SK-N-MC (cell line): ENCODE results near the gene TRIM44.

ENCODE experiments used
- DNase-seq: peaks from one replicate; pipeline ENCODE4 v3.0.0-alpha.2; 2011; ENCODE audit warnings: low read depth, low spot score
- H3K27ac ChIP-seq: fragments of 200-600 bp; sonication (generic); 2 replicates; pipeline ENCODE4 v1.5.1; 2016; ENCODE audit warnings: mixed run types
- H3K36me3 ChIP-seq: fragments of 200-600 bp; sonication (generic); 2 replicates; pipeline ENCODE4 v1.6.1; 2017; ENCODE audit warnings: antibody characterized with exemption, low read length, mixed read lengths; ENCODE audit not compliant: insufficient read depth
- H3K4me3 ChIP-seq: fragments of 200-600 bp; sonication (generic); 2 replicates; pipeline ENCODE4 v1.5.1; 2016
- H3K9ac ChIP-seq: fragments of 200-600 bp; sonication (generic); 2 replicates; pipeline ENCODE4 v1.8.0; 2017; ENCODE audit warnings: mixed run types, mixed read lengths; ENCODE audit not compliant: insufficient read length
- H3K9me3 ChIP-seq: fragments of 200-600 bp; sonication (generic); 2 replicates; pipeline ENCODE4 v1.6.1; 2017; ENCODE audit warnings: low read depth, mild to moderate bottlenecking, antibody characterized with exemption, low read length, moderate library complexity, mixed read lengths
- EZH2 ChIP-seq: fragments of 200-600 bp; sonication (generic); IDR thresholded peaks from one replicate; pipeline ENCODE4 v1.6.1; 2017; ENCODE audit warnings: antibody characterized with exemption
- FOXP2 ChIP-seq: optimal IDR thresholded peaks from 2 replicates; pipeline ENCODE3; 2011; ENCODE audit warnings: mild to moderate bottlenecking, moderate library complexity; ENCODE audit not compliant: insufficient read depth; ENCODE audit errors: extremely low read length, control extremely low read depth
- POLR2AphosphoS5 ChIP-seq: IDR thresholded peaks from 2 replicates; pipeline ENCODE4 v1.6.1; 2012; ENCODE audit warnings: mild to moderate bottlenecking, low read depth, low read length, borderline replicate concordance

Gene TRIM44

DNA sequence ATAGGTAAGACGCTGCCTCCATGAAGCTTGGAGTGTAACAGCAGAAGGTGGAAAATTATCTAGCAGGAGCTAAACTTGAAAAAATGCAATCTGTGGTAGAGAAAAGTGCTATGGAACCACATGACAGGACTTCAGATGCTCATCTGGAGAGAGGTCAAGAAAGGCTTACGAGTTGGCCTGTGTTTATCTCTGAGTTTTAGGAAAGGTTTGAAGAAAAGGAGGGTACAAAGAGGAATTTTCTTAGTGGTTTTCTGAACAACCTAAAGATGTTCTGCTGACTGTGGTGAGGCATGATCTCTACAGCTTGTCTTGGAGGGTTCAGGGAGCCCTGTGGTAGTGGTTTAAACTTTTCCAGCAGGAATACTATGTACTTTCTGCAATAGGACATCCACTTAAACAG lies 36.1 kb upstream of the TRIM44 start:
- TF ChIP-seq EZH2: no peak
- TF ChIP-seq POLR2AphosphoS5: no peak
- no peak for TF ChIP-seq FOXP2
- H3K9ac ChIP-seq: no peak overlapping the region
- no peaks in the 10 kb centered on the region for H3K36me3 ChIP-seq
- H3K27ac ChIP-seq: no peak overlapping the region
- no peak overlapping the region for H3K4me3 ChIP-seq
- no peaks in the 10 kb centered on the region for H3K9me3 ChIP-seq
- DNase-seq: no peak

DNA sequence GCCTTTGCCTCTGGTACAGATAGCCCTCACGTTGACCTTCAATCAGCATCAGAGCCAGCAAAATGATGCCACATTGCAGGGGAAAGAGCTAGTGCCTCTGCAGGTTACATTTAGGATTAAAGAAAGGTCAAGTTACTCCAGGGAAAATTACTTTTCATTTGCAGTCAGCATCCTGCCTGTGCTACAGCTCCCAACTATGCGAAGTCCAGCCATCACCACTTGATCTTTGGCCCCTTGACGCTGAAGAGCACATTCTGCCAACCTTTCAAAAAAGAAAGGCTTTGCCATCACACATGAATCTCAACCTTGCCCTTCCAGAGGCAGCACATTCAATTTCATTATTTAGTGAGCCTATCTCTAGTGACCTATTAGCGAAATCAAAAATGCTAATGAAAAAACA lies 33.1 kb upstream of the TRIM44 start:
- no peak for TF ChIP-seq EZH2
- no peak for TF ChIP-seq POLR2AphosphoS5
- TF ChIP-seq FOXP2: no peak
- H3K9ac ChIP-seq: no peak overlapping the region
- DNase-seq: no peak

DNA sequence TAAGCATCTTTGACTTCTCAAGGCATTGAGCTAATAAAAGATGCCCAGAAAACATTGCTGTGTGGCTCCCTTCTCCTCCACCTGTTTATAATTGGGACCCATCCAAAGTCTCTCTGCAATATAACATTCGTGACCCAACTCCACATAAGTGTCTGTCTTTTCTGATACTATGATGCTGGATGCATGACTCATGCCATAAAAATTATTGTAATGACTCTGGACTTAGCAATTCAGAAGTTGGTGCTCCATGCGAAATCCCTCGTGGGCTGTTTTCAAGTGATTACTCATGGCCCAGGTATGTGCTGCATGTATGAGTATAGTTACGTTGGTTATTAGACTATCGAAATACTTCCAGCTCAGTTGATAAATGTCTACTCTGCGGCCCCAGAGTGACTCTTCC lies 32.7 kb upstream of the TRIM44 start:
- Histone ChIP-seq H3K27ac (no peak overlapping the region), H3K36me3 (no peaks in the 10 kb centered on the region), H3K4me3 (no peak overlapping the region), H3K9ac (no peak overlapping the region), H3K9me3 (no peaks in the 10 kb centered on the region)
- DNase-seq: no peak
- no peak for TF ChIP-seq FOXP2
- TF ChIP-seq POLR2AphosphoS5: no peak
- no peak for TF ChIP-seq EZH2

More for the DNA sequence above, 33.1 kb upstream of the TRIM44 start:
- Histone ChIP-seq H3K4me3 (no peak overlapping the region), H3K9me3 (no peaks in the 10 kb centered on the region), H3K36me3 (no peaks in the 10 kb centered on the region), H3K27ac (no peak overlapping the region)

- no peak overlapping the region for H3K27ac ChIP-seq
- no peaks in the 10 kb centered on the region for H3K36me3 ChIP-seq
- no peak for DNase-seq
- H3K9me3 ChIP-seq: no peaks in the 10 kb centered on the region
- TF ChIP-seq EZH2 (no peak), FOXP2 (no peak), POLR2AphosphoS5 (no peak)
- H3K9ac ChIP-seq: no peak overlapping the region
- H3K4me3 ChIP-seq: no peak overlapping the region
Observed at GRCh38 chr11:35631891-35632290, 30.7 kb upstream of the TRIM44 start.

- no peak for DNase-seq
- no peak overlapping the region for H3K4me3 ChIP-seq
- no peak overlapping the region for H3K9ac ChIP-seq
- no peaks in the 10 kb centered on the region for H3K9me3 ChIP-seq
- no peaks in the 10 kb centered on the region for H3K36me3 ChIP-seq
- no peak for TF ChIP-seq FOXP2
- no peak for TF ChIP-seq POLR2AphosphoS5
- no peak for TF ChIP-seq EZH2
- no peak overlapping the region for H3K27ac ChIP-seq
Observed at GRCh38 chr11:35632301-35632700, 30.3 kb upstream of the TRIM44 start.

GRCh38 chr11:35633827-35634423 lies 28.6 kb upstream of the TRIM44 start:
- Histone ChIP-seq H3K27ac (no peak overlapping the region), H3K36me3 (no peaks in the 10 kb centered on the region), H3K9me3 (no peaks in the 10 kb centered on the region), H3K4me3 (no peak overlapping the region), H3K9ac (no peak overlapping the region)
- DNase-seq: no peak
- TF ChIP-seq EZH2 (no peak), FOXP2 (no peak), POLR2AphosphoS5 (no peak)

DNA sequence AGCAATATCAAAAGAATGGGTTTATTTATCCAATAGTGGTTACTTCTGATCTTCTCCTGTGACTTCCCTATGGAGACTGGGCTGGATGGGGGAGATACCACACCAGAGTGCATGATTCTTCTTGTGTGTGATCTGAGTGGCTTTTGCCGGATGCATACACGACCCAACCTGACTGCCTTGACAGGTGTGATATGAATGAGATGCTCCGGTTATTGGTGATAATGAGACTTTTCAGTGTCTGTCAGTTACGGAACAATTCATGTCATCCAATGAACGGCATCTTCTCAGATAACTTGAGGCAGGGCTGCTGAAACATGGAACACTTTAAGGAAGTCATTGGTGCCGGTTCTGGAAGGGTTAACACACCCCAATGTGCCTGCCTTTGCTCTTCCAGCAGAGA lies 26.6 kb upstream of the TRIM44 start:
- Histone ChIP-seq H3K4me3 (no peak overlapping the region), H3K9ac (no peak overlapping the region), H3K36me3 (no peaks in the 10 kb centered on the region), H3K9me3 (no peaks in the 10 kb centered on the region), H3K27ac (no peak overlapping the region)
- no peak for DNase-seq
- TF ChIP-seq FOXP2 (no peak), EZH2 (no peak), POLR2AphosphoS5 (no peak)

DNA sequence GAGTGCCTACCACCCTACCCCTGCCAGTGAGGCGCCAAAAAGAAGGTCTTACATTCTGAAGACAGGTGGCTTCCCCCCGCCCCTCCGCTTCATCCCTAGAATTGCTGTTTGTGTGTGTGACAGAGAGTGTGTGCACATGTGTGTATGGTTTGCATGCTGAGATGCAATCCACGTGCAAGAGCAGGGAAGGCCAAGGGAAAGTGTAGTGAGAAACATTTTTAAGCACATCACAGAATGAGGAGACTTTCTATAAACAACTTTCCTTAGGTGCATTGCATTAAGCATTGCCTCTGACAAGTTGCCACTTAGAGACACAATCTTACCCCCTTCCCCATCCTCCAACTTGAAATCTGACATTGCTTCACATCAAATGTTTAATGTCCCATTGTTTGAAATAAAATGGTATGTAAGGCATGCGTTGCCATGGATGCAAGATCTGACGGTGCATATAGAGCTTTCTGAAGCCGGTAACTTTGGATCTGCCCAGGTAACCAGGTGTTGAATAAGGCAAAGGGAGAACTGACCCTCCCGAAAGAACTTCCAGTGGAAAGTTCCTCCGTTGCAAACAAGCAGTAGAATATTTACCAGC lies 22.9 kb upstream of the TRIM44 start:
- no peaks in the 10 kb centered on the region for H3K36me3 ChIP-seq
- H3K9ac ChIP-seq: no peak overlapping the region
- no peak for DNase-seq
- TF ChIP-seq EZH2 (no peak), FOXP2 (no peak), POLR2AphosphoS5 (no peak)
- no peak overlapping the region for H3K27ac ChIP-seq
- H3K4me3 ChIP-seq: no peak overlapping the region
- no peaks in the 10 kb centered on the region for H3K9me3 ChIP-seq

DNA sequence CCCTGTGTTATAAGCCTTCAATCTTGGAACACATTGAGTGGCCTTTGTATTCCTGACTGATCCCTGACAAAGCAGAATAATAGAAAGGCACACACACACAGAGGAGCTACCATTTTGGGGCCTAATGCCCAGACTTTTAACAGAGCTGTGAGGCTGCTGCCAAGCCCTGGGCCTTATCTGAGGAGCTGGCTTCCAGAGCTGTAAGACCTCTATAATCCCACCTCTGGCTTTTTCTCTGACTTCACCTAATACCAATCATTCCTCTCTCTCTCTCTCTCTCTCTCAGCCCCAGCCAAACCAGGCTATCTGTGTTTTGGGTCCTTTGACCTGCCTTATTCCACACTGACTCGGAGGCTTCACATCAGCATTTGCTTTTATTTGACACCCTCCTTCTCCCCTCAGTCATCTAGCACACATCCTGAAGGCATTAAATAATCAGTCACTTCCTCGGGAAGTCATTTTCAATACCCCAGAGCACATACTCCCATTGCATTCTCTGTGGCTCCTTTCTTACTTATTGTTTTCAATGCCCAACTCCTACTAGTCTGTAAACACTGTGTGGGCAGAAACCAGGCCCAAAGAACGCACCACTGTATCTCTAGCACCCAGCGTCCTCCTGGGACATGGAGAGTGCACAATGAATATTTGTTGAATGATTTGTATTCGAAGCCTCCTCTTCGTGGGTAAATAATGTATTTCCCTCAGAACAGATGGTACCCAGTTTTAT lies 21.2 kb upstream of the TRIM44 start:
- DNase-seq: no peak
- Histone ChIP-seq H3K9me3 (no peaks in the 10 kb centered on the region), H3K9ac (no peak overlapping the region), H3K4me3 (no peak overlapping the region), H3K27ac (no peak overlapping the region), H3K36me3 (no peaks in the 10 kb centered on the region)
- TF ChIP-seq FOXP2: no peak
- TF ChIP-seq POLR2AphosphoS5: no peak
- no peak for TF ChIP-seq EZH2
